GM12891 (cell line): ENCODE measurements around the gene ICE2.

Experiments
- DNase-seq: peaks from one replicate; pipeline ENCODE4 v3.0.0; 2011; ENCODE audit warnings: low spot score; ENCODE audit not compliant: insufficient read length
- FAIRE-seq: peaks from 2 replicates; lab custom pipeline; 2011; peaks lifted over from hg19 to GRCh38; lab: Jason Lieb, UNC
- PAX5 ChIP-seq: IDR thresholded peaks from 2 replicates; pipeline ENCODE4 v1.6.1; 2011; ENCODE audit warnings: low read length, moderate library complexity, mild to moderate bottlenecking; ENCODE audit not compliant: insufficient read depth, severe bottlenecking
- POLR2A ChIP-seq: IDR thresholded peaks from 2 replicates; pipeline ENCODE4 v1.6.1; 2011; ENCODE audit warnings: low read depth, low read length, control low read depth
- POLR2AphosphoS5 ChIP-seq: IDR thresholded peaks from 2 replicates; pipeline ENCODE4 v1.6.1; 2011; ENCODE audit warnings: low read depth, low read length, control low read depth
- POU2F2 ChIP-seq: IDR thresholded peaks from 2 replicates; pipeline ENCODE4 v1.6.1; 2011; ENCODE audit warnings: low read depth, mild to moderate bottlenecking, control low read depth, low read length, moderate library complexity
- SPI1 ChIP-seq: IDR thresholded peaks from 2 replicates; pipeline ENCODE4 v1.6.1; 2011; ENCODE audit warnings: low read depth, low read length, control low read depth
- TAF1 ChIP-seq: IDR thresholded peaks from 2 replicates; pipeline ENCODE4 v1.6.1; 2011; ENCODE audit warnings: low read depth, low read length, control low read depth

The ICE2 gene

GRCh38 chr15:60382773-60383674 is 95.9 kb downstream of the ICE2 start:
- FAIRE-seq: no peak
- DNase-seq: no peak
- TF ChIP-seq POLR2AphosphoS5: no peak
- TF ChIP-seq POLR2A: no peak

- DNase-seq (no peak), FAIRE-seq (no peak)
- no peak for TF ChIP-seq POLR2A
- TF ChIP-seq PAX5: no peak
- TF ChIP-seq POLR2AphosphoS5: no peak
- no peak for TF ChIP-seq TAF1
- no peak for TF ChIP-seq POU2F2
- TF ChIP-seq SPI1: no peak
These were observed 97.7 kb downstream of the ICE2 start for GRCh38 chr15:60381148-60381788.

GRCh38 chr15:60379525-60380274 is 99.2 kb downstream of the ICE2 start:
- TF ChIP-seq TAF1: no peak
- FAIRE-seq (no peak), DNase-seq (no peak)

GRCh38 chr15:60379185-60379524 is 99.8 kb downstream of the ICE2 start:
- TF ChIP-seq PAX5 (no peak), POLR2A (no peak), TAF1 (no peak), POLR2AphosphoS5 (no peak), SPI1 (no peak), POU2F2 (no peak)
- FAIRE-seq (no peak), DNase-seq (no peak)

- FAIRE-seq (no peak), DNase-seq (no peak)
These were observed 102.3 kb downstream of the ICE2 start for GRCh38 chr15:60376677-60377095.

GRCh38 chr15:60375306-60375705 is 103.6 kb downstream of the ICE2 start:
- DNase-seq (no peak), FAIRE-seq (no peak)
- TF ChIP-seq POLR2AphosphoS5: no peak
- no peak for TF ChIP-seq SPI1
- TF ChIP-seq PAX5: no peak
- TF ChIP-seq POU2F2: no peak
- no peak for TF ChIP-seq TAF1
- TF ChIP-seq POLR2A: no peak

More at GRCh38 chr15:60376677-60377095, 102.3 kb downstream of the ICE2 start:
- TF ChIP-seq POU2F2 (no peak), SPI1 (no peak), POLR2AphosphoS5 (no peak), POLR2A (no peak), PAX5 (no peak), TAF1 (no peak)

- no peak for DNase-seq
- FAIRE-seq: no peak
- TF ChIP-seq TAF1 (no peak), SPI1 (no peak), POLR2A (no peak), POU2F2 (no peak), PAX5 (no peak), POLR2AphosphoS5 (no peak)
These were observed 104.3 kb downstream of the ICE2 start for GRCh38 chr15:60374628-60375081.

- TF ChIP-seq TAF1: no peak
- no peak for TF ChIP-seq POLR2AphosphoS5
- TF ChIP-seq POLR2A: no peak
- DNase-seq: no peak
- FAIRE-seq: no peak
These were observed 104.7 kb downstream of the ICE2 start for GRCh38 chr15:60374209-60374608.

GRCh38 chr15:60373745-60374144 is 105.2 kb downstream of the ICE2 start:
- TF ChIP-seq TAF1 (no peak), SPI1 (no peak), PAX5 (no peak), POLR2A (no peak), POU2F2 (no peak), POLR2AphosphoS5 (no peak)
- DNase-seq (no peak), FAIRE-seq (no peak)
